Measurements from ENCODE around the gene CDON.

DNA sequence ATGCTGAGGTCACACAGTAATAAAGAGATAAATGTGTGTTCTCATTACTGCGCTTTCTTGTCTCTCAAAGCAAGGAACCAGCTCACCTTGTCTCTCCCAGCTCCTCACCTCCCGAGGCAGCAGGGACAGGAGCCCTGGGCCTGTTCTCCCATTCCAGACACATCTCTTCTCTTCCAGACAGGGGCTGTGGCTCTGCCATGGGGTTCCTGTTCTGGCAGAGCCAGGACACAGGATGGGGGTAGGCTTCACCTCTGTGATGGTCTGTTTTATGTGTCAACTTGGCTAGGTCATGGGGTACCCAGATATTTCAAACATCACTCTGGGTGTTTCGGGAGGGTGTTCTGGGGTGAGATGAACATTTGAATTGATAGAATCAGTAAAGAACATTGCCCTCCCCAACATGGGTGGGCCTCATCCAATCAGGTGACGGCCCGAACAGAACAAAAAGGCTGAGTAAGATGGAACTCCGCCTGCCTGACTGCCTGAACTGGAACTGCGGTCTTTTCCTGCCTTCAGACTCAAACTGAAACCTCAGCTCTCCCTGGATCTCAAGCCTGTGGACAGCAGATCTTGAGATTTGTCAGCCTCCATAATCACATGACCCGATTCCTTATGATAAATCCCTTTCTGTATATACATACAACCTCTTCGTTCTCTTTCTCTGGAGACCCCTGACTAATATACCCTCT is 118.9 kb downstream of the CDON start:
- TF ChIP-seq, protein P1, sequence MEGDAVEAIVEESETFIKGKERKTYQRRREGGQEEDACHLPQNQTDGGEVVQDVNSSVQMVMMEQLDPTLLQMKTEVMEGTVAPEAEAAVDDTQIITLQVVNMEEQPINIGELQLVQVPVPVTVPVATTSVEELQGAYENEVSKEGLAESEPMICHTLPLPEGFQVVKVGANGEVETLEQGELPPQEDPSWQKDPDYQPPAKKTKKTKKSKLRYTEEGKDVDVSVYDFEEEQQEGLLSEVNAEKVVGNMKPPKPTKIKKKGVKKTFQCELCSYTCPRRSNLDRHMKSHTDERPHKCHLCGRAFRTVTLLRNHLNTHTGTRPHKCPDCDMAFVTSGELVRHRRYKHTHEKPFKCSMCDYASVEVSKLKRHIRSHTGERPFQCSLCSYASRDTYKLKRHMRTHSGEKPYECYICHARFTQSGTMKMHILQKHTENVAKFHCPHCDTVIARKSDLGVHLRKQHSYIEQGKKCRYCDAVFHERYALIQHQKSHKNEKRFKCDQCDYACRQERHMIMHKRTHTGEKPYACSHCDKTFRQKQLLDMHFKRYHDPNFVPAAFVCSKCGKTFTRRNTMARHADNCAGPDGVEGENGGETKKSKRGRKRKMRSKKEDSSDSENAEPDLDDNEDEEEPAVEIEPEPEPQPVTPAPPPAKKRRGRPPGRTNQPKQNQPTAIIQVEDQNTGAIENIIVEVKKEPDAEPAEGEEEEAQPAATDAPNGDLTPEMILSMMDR (IDR thresholded peaks at IDR 0.05; ENCODE audit: low read length): no peak
- TF ChIP-seq EZH2 (IDR thresholded peaks at IDR 0.05; ENCODE audit: borderline replicate concordance, low read length): no peak
